Gastrocnemius medialis (tissue), 4 donors: ENCODE measurements around the gene EGLN2.
"Not testable (repeated sequence)": the region's sequence is repeated elsewhere in the genome, so short reads cannot be mapped to it uniquely, and the experiment has no call there.

Experiments used
- POLR2A ChIP-seq, 2 donors: fragments of 450-650 bp; IDR thresholded peaks; one replicate each; pipeline ENCODE4 v1.6.1; 2017; ENCODE audit warnings: antibody characterized with exemption in 2 of 2, mild to moderate bottlenecking in 2 of 2, moderate library complexity in 2 of 2
- TF ChIP-seq, protein P1 (sequence below), 5 experiments: fragments of 450-650 bp in 3 of 5; fragments of 200-600 bp in 2 of 5; sonication (generic) in 2 of 5; IDR thresholded peaks in 4 of 5; conservative IDR thresholded peaks in 1 of 5; 1 replicate in 4 of 5; 2 replicates in 1 of 5; pipeline ENCODE4 v1.5.1; 2016 to 2019; ENCODE audit warnings: antibody characterized with exemption in 5 of 5, mild to moderate bottlenecking in 3 of 5, moderate library complexity in 3 of 5

GRCh38 chr19:40846722-40847121, 47.7 kb downstream of the EGLN2 start:
- TF ChIP-seq, protein P1, sequence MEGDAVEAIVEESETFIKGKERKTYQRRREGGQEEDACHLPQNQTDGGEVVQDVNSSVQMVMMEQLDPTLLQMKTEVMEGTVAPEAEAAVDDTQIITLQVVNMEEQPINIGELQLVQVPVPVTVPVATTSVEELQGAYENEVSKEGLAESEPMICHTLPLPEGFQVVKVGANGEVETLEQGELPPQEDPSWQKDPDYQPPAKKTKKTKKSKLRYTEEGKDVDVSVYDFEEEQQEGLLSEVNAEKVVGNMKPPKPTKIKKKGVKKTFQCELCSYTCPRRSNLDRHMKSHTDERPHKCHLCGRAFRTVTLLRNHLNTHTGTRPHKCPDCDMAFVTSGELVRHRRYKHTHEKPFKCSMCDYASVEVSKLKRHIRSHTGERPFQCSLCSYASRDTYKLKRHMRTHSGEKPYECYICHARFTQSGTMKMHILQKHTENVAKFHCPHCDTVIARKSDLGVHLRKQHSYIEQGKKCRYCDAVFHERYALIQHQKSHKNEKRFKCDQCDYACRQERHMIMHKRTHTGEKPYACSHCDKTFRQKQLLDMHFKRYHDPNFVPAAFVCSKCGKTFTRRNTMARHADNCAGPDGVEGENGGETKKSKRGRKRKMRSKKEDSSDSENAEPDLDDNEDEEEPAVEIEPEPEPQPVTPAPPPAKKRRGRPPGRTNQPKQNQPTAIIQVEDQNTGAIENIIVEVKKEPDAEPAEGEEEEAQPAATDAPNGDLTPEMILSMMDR (IDR thresholded peaks at IDR 0.05 in 4 of 5, conservative IDR thresholded peaks at IDR 0.05 in 1 of 5) = not testable (repeated sequence)
- TF ChIP-seq POLR2A (IDR thresholded peaks at IDR 0.05) = not testable (repeated sequence)
